Keratinocyte (primary cell): ENCODE data around the gene KCNJ3. TPM values are rescaled to one million over a fixed set of nuclear protein-coding genes. Genes with fewer than 3 reads are reported as not detected.

Experiments used
- DNase-seq: peaks from one replicate; pipeline ENCODE4 v3.0.0-alpha.2; 2011; ENCODE audit warnings: low read depth, missing footprints, low spot score
- FAIRE-seq: peaks from 2 replicates; lab custom pipeline; 2011; peaks lifted over from hg19 to GRCh38; lab: Jason Lieb, UNC
- H2AFZ ChIP-seq: 2 replicates; pipeline ENCODE4 v1.6.0; 2012; ENCODE audit warnings: low read length, control low read depth, inconsistent platforms; ENCODE audit not compliant: control insufficient read depth
- H3K27ac ChIP-seq: 2 replicates; pipeline ENCODE4 v1.5.1; 2011; ENCODE audit warnings: low read length; ENCODE audit not compliant: control insufficient read depth, insufficient read depth
- H3K27me3 ChIP-seq: 3 replicates; pipeline ENCODE4 v1.6.0; 2011; ENCODE audit warnings: low read length; ENCODE audit not compliant: control insufficient read depth, insufficient read depth; ENCODE audit errors: extremely low read depth
- H3K36me3 ChIP-seq, 2 experiments: 2 replicates in 1 of 2; 3 replicates in 1 of 2; pipeline ENCODE4 v1.5.1; 2011; ENCODE audit warnings: low read length in 2 of 2, mild to moderate bottlenecking in 1 of 2; ENCODE audit not compliant: control insufficient read depth in 2 of 2, insufficient read depth in 2 of 2; ENCODE audit errors: extremely low read depth in 1 of 2
- H3K4me1 ChIP-seq: 3 replicates; pipeline ENCODE4 v1.5.1; 2011; ENCODE audit warnings: low read length; ENCODE audit not compliant: control insufficient read depth, insufficient read depth; ENCODE audit errors: extremely low read depth
- H3K4me2 ChIP-seq: 3 replicates; pipeline ENCODE4 v1.6.0; 2011; ENCODE audit warnings: low read depth, low read length; ENCODE audit not compliant: control insufficient read depth, insufficient read depth; ENCODE audit errors: extremely low read depth
- H3K4me3 ChIP-seq, 3 experiments: fragments of 200-600 bp in 1 of 3; sonication (generic) in 1 of 3; 2 replicates in 2 of 3; 3 replicates in 1 of 3; pipeline ENCODE4 v1.5.1; 2011 to 2016; ENCODE audit warnings: low read length in 3 of 3, mild to moderate bottlenecking in 3 of 3, control low read depth in 2 of 3, inconsistent platforms in 1 of 3, low read depth in 1 of 3, mixed read lengths in 1 of 3, mixed run types in 1 of 3, moderate library complexity in 1 of 3; ENCODE audit not compliant: control insufficient read depth in 2 of 3, insufficient read depth in 2 of 3; ENCODE audit errors: extremely low read depth in 1 of 3
- H3K79me2 ChIP-seq: 2 replicates; pipeline ENCODE4 v1.6.0; 2012; ENCODE audit warnings: low read length; ENCODE audit not compliant: control insufficient read depth, insufficient read depth
- H3K9ac ChIP-seq: 3 replicates; pipeline ENCODE4 v1.6.0; 2011; ENCODE audit warnings: low read length; ENCODE audit not compliant: control insufficient read depth, insufficient read depth; ENCODE audit errors: extremely low read depth
- H3K9me1 ChIP-seq: 3 replicates; pipeline ENCODE4 v1.6.0; 2011; ENCODE audit warnings: low read length; ENCODE audit not compliant: control insufficient read depth, insufficient read depth; ENCODE audit errors: extremely low read depth
- H3K9me3 ChIP-seq: 2 replicates; pipeline ENCODE4 v1.5.1; 2012; ENCODE audit warnings: low read depth, low read length; ENCODE audit not compliant: control insufficient read depth
- H4K20me1 ChIP-seq: 3 replicates; pipeline ENCODE4 v1.6.0; 2011; ENCODE audit warnings: low read length; ENCODE audit not compliant: control insufficient read depth, insufficient read depth; ENCODE audit errors: extremely low read depth
- CTCF ChIP-seq, 3 experiments: IDR thresholded peaks in 1 of 3; conservative IDR thresholded peaks in 1 of 3; optimal IDR thresholded peaks in 1 of 3; 2 replicates in 2 of 3; 3 replicates in 1 of 3; pipeline versions ENCODE3 to v1.5.1; 2011; ENCODE audit warnings: low read length in 3 of 3, mild to moderate bottlenecking in 3 of 3, moderate library complexity in 2 of 3, control low read depth in 1 of 3, inconsistent platforms in 1 of 3; ENCODE audit not compliant: insufficient read depth in 2 of 3; ENCODE audit errors: extremely low read depth in 1 of 3
- EZH2 ChIP-seq: IDR thresholded peaks from one replicate; pipeline ENCODE4 v1.6.1; 2012; ENCODE audit warnings: inconsistent platforms, mild to moderate bottlenecking, low read length, moderate library complexity
- dilution Hi-C: fragments of 300-500 bp; cut with MboI; formaldehyde crosslinking; loops from one replicate; pipeline ENCODE4 v1.7.0; 2020; ENCODE audit warnings: low sequenced_read_pairs; ENCODE audit not compliant: extremely low pct_ligation_motif_present
- polyA plus RNA-seq, 5 experiments: library from polyadenylated mRNA; depleted of rRNA in 3 of 5; stranded (reverse) in 3 of 5; stranded (forward) in 1 of 5; unstranded in 1 of 5; fragments of >200 nt; gene quantifications; 1 replicate in 1 of 5; 2 replicates in 3 of 5; 3 replicates in 1 of 5; pipeline versions ENCODE4 v1.2.1 to v1.2.3, GENCODE V29; 2011 to 2012; ENCODE audit warnings: missing spikeins in 2 of 5, low read depth in 1 of 5, low replicate concordance in 1 of 5

KCNJ3 gene
- polyA plus RNA-seq, 1 donor (not counting 4 experiments of a cell fraction or from before 2014, with no cell fraction given) = not detected

- no peak for FAIRE-seq
Measured at GRCh38 chr2:154670083-154670482, 28.4 kb upstream of the KCNJ3 start.

DNA sequence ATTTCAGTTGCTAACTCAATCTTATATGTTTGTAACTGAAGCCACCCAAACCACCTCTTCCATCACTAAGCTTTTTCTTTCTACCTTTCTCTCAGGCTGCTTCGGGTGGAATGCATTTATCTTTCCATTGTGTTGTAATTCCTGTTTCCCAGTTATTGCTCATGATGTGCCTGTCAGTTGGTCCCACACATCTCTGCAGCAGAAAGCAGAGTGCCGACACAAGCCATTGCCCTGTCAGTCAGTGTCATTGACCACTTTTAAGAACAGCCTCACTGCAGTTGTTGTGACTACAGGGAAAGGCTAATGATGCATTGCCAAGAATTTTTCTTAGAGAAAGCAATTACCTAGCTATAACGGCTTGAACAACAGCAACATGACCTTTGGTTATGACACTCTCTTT is 24.8 kb upstream of the KCNJ3 start:
- no peaks in the 10 kb centered on the region for H3K4me1 ChIP-seq
- no peaks in the 10 kb centered on the region for H3K36me3 ChIP-seq
- no peaks in the 10 kb centered on the region for H3K9me1 ChIP-seq
- H3K27ac ChIP-seq = no peak overlapping the region
- no peaks in the 10 kb centered on the region for H3K79me2 ChIP-seq
- TF ChIP-seq EZH2 (no peak), CTCF (optimal IDR thresholded peaks at IDR 0.05 in 1 of 3, IDR thresholded peaks at IDR 0.05 in 1 of 3, conservative IDR thresholded peaks at IDR 0.05 in 1 of 3; ENCODE audit: extremely low read depth in 1 of 3, insufficient read depth in 2 of 3, low read length in 3 of 3) (no peak)
- peaks cover 2% of the 10 kb centered on the region for H3K9me3 ChIP-seq
- H3K4me2 ChIP-seq = no peak overlapping the region
- H2AFZ ChIP-seq = no peak overlapping the region
- H4K20me1 ChIP-seq = no peaks in the 10 kb centered on the region
- DNase-seq (no peak), FAIRE-seq (no peak)
- no peak overlapping the region for H3K9ac ChIP-seq
- H3K4me3 ChIP-seq = no peak overlapping the region
- H3K27me3 ChIP-seq = no peaks in the 10 kb centered on the region
- dilution Hi-C loops = no loop called here

More at GRCh38 chr2:154670083-154670482, 28.4 kb upstream of the KCNJ3 start:
- no peak overlapping the region for H3K4me3 ChIP-seq
- H3K36me3 ChIP-seq = no peaks in the 10 kb centered on the region
- no peaks in the 10 kb centered on the region for H4K20me1 ChIP-seq
- TF ChIP-seq CTCF (optimal IDR thresholded peaks at IDR 0.05 in 1 of 3, IDR thresholded peaks at IDR 0.05 in 1 of 3, conservative IDR thresholded peaks at IDR 0.05 in 1 of 3; ENCODE audit: extremely low read depth in 1 of 3, insufficient read depth in 2 of 3, low read length in 3 of 3) = no peak
- TF ChIP-seq EZH2 = no peak
- no peak overlapping the region for H3K4me2 ChIP-seq
- DNase-seq = no peak
- H3K27me3 ChIP-seq = no peaks in the 10 kb centered on the region
- no peaks in the 10 kb centered on the region for H3K79me2 ChIP-seq
- peaks cover 2% of the 10 kb centered on the region for H3K9me3 ChIP-seq
- no peak overlapping the region for H3K9ac ChIP-seq
- H3K9me1 ChIP-seq = no peaks in the 10 kb centered on the region
- no peak overlapping the region for H3K27ac ChIP-seq
- no peak overlapping the region for H2AFZ ChIP-seq
- dilution Hi-C loops = no loop called here
- H3K4me1 ChIP-seq = no peaks in the 10 kb centered on the region
